Thyroid gland (tissue), 4 donors: ENCODE data around the gene TMED7.

Experiments
- POLR2A ChIP-seq, 2 donors: fragments of 450-650 bp; IDR thresholded peaks; one replicate each; pipeline ENCODE4 v1.6.1; 2017; ENCODE audit warnings: antibody characterized with exemption in 2 of 2, mild to moderate bottlenecking in 2 of 2, moderate library complexity in 1 of 2
- TF ChIP-seq, protein P1 (sequence below), 6 experiments: fragments of 200-600 bp in 3 of 6; fragments of 450-650 bp in 3 of 6; sonication (generic) in 3 of 6; IDR thresholded peaks; one replicate each; pipeline ENCODE4 v1.5.1; 2016 to 2019; ENCODE audit warnings: antibody characterized with exemption in 6 of 6, mild to moderate bottlenecking in 2 of 6, inconsistent platforms in 1 of 6, moderate library complexity in 1 of 6

DNA sequence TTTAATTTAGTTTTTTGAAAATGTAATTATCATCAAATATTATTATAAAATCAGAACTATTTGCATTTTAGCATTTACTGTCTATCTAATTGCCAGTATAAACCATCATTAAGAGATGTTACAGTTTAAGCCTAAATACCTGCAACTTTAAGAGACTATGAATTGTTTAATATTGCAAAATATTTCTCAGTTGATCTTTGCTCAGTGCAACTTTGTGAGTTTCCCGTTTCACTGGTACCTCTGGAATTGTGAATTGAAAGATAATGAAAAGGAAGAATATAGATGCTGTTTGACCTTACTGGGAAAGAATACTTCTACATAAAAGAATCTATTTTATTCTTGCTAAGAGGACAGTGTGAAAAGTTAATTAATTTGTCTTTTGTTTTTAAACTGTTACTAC, 30.2 kb upstream of the TMED7 start:
- TF ChIP-seq, protein P1, sequence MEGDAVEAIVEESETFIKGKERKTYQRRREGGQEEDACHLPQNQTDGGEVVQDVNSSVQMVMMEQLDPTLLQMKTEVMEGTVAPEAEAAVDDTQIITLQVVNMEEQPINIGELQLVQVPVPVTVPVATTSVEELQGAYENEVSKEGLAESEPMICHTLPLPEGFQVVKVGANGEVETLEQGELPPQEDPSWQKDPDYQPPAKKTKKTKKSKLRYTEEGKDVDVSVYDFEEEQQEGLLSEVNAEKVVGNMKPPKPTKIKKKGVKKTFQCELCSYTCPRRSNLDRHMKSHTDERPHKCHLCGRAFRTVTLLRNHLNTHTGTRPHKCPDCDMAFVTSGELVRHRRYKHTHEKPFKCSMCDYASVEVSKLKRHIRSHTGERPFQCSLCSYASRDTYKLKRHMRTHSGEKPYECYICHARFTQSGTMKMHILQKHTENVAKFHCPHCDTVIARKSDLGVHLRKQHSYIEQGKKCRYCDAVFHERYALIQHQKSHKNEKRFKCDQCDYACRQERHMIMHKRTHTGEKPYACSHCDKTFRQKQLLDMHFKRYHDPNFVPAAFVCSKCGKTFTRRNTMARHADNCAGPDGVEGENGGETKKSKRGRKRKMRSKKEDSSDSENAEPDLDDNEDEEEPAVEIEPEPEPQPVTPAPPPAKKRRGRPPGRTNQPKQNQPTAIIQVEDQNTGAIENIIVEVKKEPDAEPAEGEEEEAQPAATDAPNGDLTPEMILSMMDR (IDR thresholded peaks at IDR 0.05): no peak
- no peak for TF ChIP-seq POLR2A (IDR thresholded peaks at IDR 0.05)
